ENCODE measurements around the gene CAB39L.

The CAB39L gene

DNA sequence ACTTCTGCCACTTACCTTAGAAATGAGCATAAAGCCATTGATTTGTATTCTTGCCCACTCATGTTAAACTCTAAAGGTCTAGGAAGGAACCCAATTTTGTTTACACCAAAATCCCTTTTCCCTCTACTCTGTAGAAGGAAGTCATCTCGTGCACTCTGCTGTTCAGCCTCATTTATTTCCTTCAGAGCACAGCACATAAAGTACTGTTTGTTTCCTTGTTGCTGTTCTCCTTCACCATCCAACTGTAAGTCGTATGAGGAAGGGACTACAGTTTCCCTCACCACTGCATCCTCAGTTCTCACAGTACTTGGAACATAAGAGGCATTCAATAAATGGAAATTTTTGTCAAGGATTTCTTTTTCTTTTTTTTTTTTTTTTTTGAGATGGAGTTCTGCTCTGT is 171.6 kb downstream of the CAB39L start:
- Mint-ChIP-seq H3K9me3 (no peaks in the 10 kb centered on the region), H3K4me1 (ENCODE audit: low read depth) (no peaks in the 10 kb centered on the region), H3K27me3 (ENCODE audit: low read depth) (no peaks in the 10 kb centered on the region), H3K4me3 (no peak overlapping the region), H3K27ac (no peak overlapping the region), H3K36me3 (ENCODE audit: low read depth) (peaks cover 11% of the 10 kb centered on the region)
- no peak for DNase-seq (ENCODE audit: low spot score)

DNA sequence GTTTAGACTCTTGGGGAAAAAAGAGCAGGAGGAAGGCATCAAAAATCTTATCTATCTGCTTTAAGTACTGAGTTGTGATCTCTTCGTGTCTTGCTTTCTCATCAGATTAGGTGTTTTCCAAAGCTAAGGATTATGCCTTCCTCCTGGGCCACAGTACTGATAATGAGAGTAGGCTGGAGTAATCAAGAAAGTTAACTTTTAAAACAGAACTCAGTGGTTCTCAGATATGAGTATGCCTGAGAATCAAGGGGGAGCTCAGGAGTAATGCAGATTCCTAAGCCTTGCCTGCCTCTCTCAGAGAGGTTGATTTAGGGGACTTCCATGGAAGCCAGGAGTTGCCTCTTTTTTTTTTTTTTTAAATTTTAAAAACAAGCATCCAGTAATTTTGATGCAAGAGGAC is 172.6 kb downstream of the CAB39L start:
- no peak for DNase-seq (ENCODE audit: low spot score)

DNA sequence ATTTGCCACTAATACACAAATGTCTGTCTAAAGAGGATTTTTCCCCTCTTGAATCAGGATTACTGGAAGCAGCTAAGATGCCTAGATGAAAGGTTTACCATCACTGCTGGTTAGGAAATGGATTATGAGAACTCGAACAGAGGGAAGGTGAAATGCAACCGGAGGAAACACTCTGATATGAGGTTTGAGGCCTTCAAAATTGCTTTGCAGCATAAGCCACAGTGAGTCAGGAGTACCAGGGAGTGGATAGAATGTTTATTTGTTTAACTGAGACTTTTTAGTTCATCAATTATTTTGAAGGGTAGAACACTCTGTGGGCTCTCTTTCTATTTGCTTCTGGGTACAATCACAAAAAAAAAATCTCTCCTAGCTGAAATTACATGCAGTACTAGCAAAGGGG is 178.0 kb downstream of the CAB39L start:
- no peak for DNase-seq (ENCODE audit: low spot score)
- no peak overlapping the region for H3K4me3 Mint-ChIP-seq
- H3K27me3 Mint-ChIP-seq (ENCODE audit: low read depth): no peaks in the 10 kb centered on the region
- no peaks in the 10 kb centered on the region for H3K9me3 Mint-ChIP-seq
- H3K27ac Mint-ChIP-seq: no peak overlapping the region
- no peaks in the 10 kb centered on the region for H3K4me1 Mint-ChIP-seq (ENCODE audit: low read depth)
- H3K36me3 Mint-ChIP-seq (ENCODE audit: low read depth): peaks cover 16% of the 10 kb centered on the region

More for the DNA sequence above, 172.6 kb downstream of the CAB39L start:
- H3K4me3 Mint-ChIP-seq: no peak overlapping the region
- H3K4me1 Mint-ChIP-seq (ENCODE audit: low read depth): no peaks in the 10 kb centered on the region
- H3K27me3 Mint-ChIP-seq (ENCODE audit: low read depth): no peaks in the 10 kb centered on the region
- H3K27ac Mint-ChIP-seq: no peak overlapping the region
- peaks cover 16% of the 10 kb centered on the region for H3K36me3 Mint-ChIP-seq (ENCODE audit: low read depth)
- no peaks in the 10 kb centered on the region for H3K9me3 Mint-ChIP-seq

DNA sequence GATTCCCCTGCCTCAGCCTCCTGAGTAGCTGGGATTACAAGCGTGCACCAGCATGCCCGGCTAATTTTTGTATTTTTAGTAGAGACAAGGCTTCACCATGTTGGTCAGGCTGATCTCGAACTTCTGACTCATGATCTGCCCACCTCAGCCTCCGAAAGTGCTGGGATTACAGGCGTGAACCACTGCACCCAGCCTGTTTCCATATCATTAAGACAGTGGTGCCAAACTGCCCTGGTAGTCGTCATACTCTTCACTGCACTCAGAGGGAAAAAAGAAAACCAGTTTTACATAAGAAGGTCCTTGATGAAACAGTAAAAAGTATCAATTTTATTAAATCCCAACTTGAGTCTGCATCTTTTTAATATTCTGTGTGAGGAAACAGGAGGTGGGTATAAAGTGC is 181.2 kb downstream of the CAB39L start:
- peaks cover 24% of the 10 kb centered on the region for H3K36me3 Mint-ChIP-seq (ENCODE audit: low read depth)

DNA sequence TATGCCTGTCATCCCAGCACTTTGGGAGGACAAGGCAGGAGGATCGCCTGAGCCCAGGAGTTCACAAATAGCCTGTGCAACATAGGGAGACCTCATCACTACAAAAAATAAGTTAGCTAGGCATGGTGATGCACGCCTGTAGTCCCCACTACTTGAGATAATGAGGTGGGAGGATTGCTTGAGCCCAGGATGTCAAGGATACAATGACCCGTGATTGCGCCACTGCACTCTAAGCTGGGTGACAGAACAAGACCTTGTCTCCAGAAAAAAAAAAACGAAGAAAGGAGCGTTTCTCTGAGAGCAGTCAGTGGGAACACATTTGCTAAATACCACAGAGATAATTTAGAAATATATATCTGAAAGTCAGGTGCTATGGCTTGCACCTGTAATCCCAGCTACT is 184.3 kb downstream of the CAB39L start:
- Mint-ChIP-seq H3K4me1 (ENCODE audit: low read depth) (peaks cover 16% of the 10 kb centered on the region), H3K9me3 (no peaks in the 10 kb centered on the region), H3K36me3 (ENCODE audit: low read depth) (peaks cover 34% of the 10 kb centered on the region), H3K4me3 (no peak overlapping the region), H3K27me3 (ENCODE audit: low read depth) (no peaks in the 10 kb centered on the region), H3K27ac (no peak overlapping the region)
- no peak for DNase-seq (ENCODE audit: low spot score)

More for the DNA sequence above, 181.2 kb downstream of the CAB39L start:
- Mint-ChIP-seq H3K4me1 (ENCODE audit: low read depth) (peaks cover 6% of the 10 kb centered on the region), H3K9me3 (no peaks in the 10 kb centered on the region), H3K27ac (no peak overlapping the region), H3K27me3 (ENCODE audit: low read depth) (no peaks in the 10 kb centered on the region), H3K4me3 (no peak overlapping the region)
- DNase-seq (ENCODE audit: low spot score): no peak

All from T-helper 2 cell treated with Interferon-gamma antibody and Interleukin-4, amounts not matched to agents 5 μg/mL and 100 μg/mL, for 36 hours (primary cell).